H1 (cell line): ENCODE measurements around the gene ITGB8. TPM values are rescaled to one million over a fixed set of nuclear protein-coding genes. Genes with fewer than 3 reads are reported as not detected.

ENCODE experiments used
- CTCF ChIA-PET: fragments of 300-600 bp; sonication (Branson Sonifier 250); formaldehyde crosslinking; loops from one replicate; lab custom pipeline; 2021; ENCODE audit not compliant: partially characterized antibody; lab: Charles Lee
- POLR2A ChIA-PET: fragments of 300-600 bp; sonication (Branson Sonifier 250); formaldehyde crosslinking; loops from one replicate; lab custom pipeline; 2021; ENCODE audit warnings: inconsistent platforms; ENCODE audit not compliant: partially characterized antibody; lab: Charles Lee
- DNase-seq, 2 experiments: peaks; one replicate each; pipeline versions ENCODE4 v3.0.0 to v3.0.0-alpha.2; 2010 to 2022; ENCODE audit warnings: low spot score in 2 of 2, low read depth in 1 of 2, mixed read lengths in 1 of 2
- FAIRE-seq: peaks from 2 replicates; lab custom pipeline; 2011; peaks lifted over from hg19 to GRCh38; lab: Jason Lieb, UNC
- H2AFZ ChIP-seq: 2 replicates; pipeline ENCODE4 v1.8.1; 2012; ENCODE audit warnings: low read length, inconsistent platforms
- H2AK5ac ChIP-seq: 2 replicates; pipeline ENCODE4 v1.6.1; 2013; ENCODE audit warnings: low read depth, low read length
- H2BK120ac ChIP-seq: replicated peaks from 2 replicates; pipeline ENCODE3; 2013; ENCODE audit warnings: low read depth, low read length, inconsistent platforms
- H2BK12ac ChIP-seq: 2 replicates; pipeline ENCODE4 v1.6.1; 2013; ENCODE audit warnings: low read depth, low read length
- H2BK15ac ChIP-seq: 2 replicates; pipeline ENCODE4 v1.6.1; 2013; ENCODE audit warnings: low read length
- H2BK20ac ChIP-seq: 2 replicates; pipeline ENCODE4 v1.6.1; 2013; ENCODE audit warnings: low read length
- H2BK5ac ChIP-seq: 2 replicates; pipeline ENCODE4 v1.6.1; 2013; ENCODE audit warnings: low read depth, low read length
- H3K14ac ChIP-seq: 2 replicates; pipeline ENCODE4 v1.6.1; 2013; ENCODE audit warnings: inconsistent platforms; ENCODE audit not compliant: insufficient read length
- H3K18ac ChIP-seq: 2 replicates; pipeline ENCODE4 v1.6.1; 2013; ENCODE audit warnings: low read length; ENCODE audit errors: extremely low read depth
- H3K23ac ChIP-seq: 2 replicates; pipeline ENCODE4 v1.6.1; 2013; ENCODE audit warnings: inconsistent platforms; ENCODE audit not compliant: insufficient read length
- H3K23me2 ChIP-seq: 2 replicates; pipeline ENCODE4 v1.6.1; 2013; ENCODE audit warnings: low read depth, low read length
- H3K27ac ChIP-seq: 2 replicates; pipeline ENCODE4 v1.6.1; 2011; ENCODE audit warnings: low read depth, low read length, inconsistent platforms
- H3K27me3 ChIP-seq, 4 experiments: replicated peaks in 1 of 4; 1 replicate in 1 of 4; 2 replicates in 3 of 4; pipeline versions ENCODE4 v1.6.1 to v1.8.1; 2011 to 2013; ENCODE audit warnings: low read length in 3 of 4, mild to moderate bottlenecking in 3 of 4, inconsistent platforms in 2 of 4, mixed read lengths in 2 of 4, moderate library complexity in 1 of 4; ENCODE audit not compliant: control insufficient read depth in 3 of 4, insufficient read depth in 3 of 4; ENCODE audit errors: extremely low read depth in 1 of 4
- H3K36me3 ChIP-seq, 4 experiments: 2 replicates each; pipeline versions ENCODE4 v1.6.1 to v1.8.1; 2011 to 2013; ENCODE audit warnings: mild to moderate bottlenecking in 4 of 4, low read length in 3 of 4, moderate library complexity in 2 of 4, control low read depth in 1 of 4, inconsistent platforms in 1 of 4; ENCODE audit not compliant: insufficient read depth in 4 of 4, control insufficient read depth in 2 of 4
- H3K4ac ChIP-seq: replicated peaks from 2 replicates; pipeline ENCODE3; 2013; ENCODE audit warnings: low read length, low read depth, mixed read lengths, inconsistent platforms; ENCODE audit not compliant: insufficient read length
- H3K4me1 ChIP-seq, 4 experiments: replicated peaks in 1 of 4; 1 replicate in 1 of 4; 2 replicates in 3 of 4; pipeline versions ENCODE4 v1.6.1 to v1.8.1; 2011 to 2013; ENCODE audit warnings: low read length in 3 of 4, inconsistent platforms in 2 of 4, mixed read lengths in 1 of 4; ENCODE audit not compliant: insufficient read depth in 4 of 4, control insufficient read depth in 3 of 4
- H3K4me2 ChIP-seq, 2 experiments: 2 replicates each; pipeline versions ENCODE4 v1.6.1 to v1.8.1; 2011 to 2013; ENCODE audit warnings: low read depth in 2 of 2, low read length in 2 of 2, control low read depth in 1 of 2, inconsistent platforms in 1 of 2, mild to moderate bottlenecking in 1 of 2; ENCODE audit not compliant: insufficient read depth in 1 of 2
- H3K4me3 ChIP-seq, 4 experiments: fragments of 200-600, 300-600 bp in 1 of 4; sonication (generic), shearing (Covaris generic), sonication (Bioruptor Twin) in 1 of 4; 2 replicates each; pipeline versions ENCODE4 v1.5.1 to v1.8.1; 2011 to 2016; ENCODE audit warnings: low read length in 4 of 4, low read depth in 3 of 4, control low read depth in 2 of 4, inconsistent platforms in 2 of 4, mild to moderate bottlenecking in 2 of 4, mixed read lengths in 1 of 4, moderate library complexity in 1 of 4; ENCODE audit not compliant: insufficient read depth in 2 of 4; ENCODE audit errors: extremely low read depth in 1 of 4
- H3K56ac ChIP-seq: replicated peaks from 2 replicates; pipeline ENCODE3; 2013; ENCODE audit warnings: low read depth, mild to moderate bottlenecking, mixed read lengths, low read length, inconsistent platforms; ENCODE audit not compliant: insufficient read length
- H3K79me1 ChIP-seq: 2 replicates; pipeline ENCODE4 v1.6.1; 2013; ENCODE audit warnings: low read depth, low read length, control low read depth
- H3K79me2 ChIP-seq, 2 experiments: 2 replicates each; pipeline versions ENCODE4 v1.6.1 to v1.8.1; 2012 to 2013; ENCODE audit warnings: low read length in 2 of 2, mild to moderate bottlenecking in 2 of 2, inconsistent platforms in 1 of 2; ENCODE audit not compliant: insufficient read depth in 2 of 2, control insufficient read depth in 1 of 2
- H3K9ac ChIP-seq, 4 experiments: replicated peaks in 1 of 4; 1 replicate in 1 of 4; 2 replicates in 3 of 4; pipeline versions ENCODE4 v1.6.1 to v1.8.1; 2011 to 2013; ENCODE audit warnings: low read depth in 3 of 4, low read length in 3 of 4, control low read depth in 2 of 4, mild to moderate bottlenecking in 2 of 4, moderate library complexity in 2 of 4, inconsistent platforms in 1 of 4; ENCODE audit errors: extremely low read depth in 1 of 4
- H3K9me3 ChIP-seq, 2 experiments: 2 replicates each; pipeline versions ENCODE4 v1.6.1 to v1.8.1; 2012 to 2013; ENCODE audit warnings: mild to moderate bottlenecking in 2 of 2, moderate library complexity in 2 of 2, control low read depth in 1 of 2, inconsistent platforms in 1 of 2, low read depth in 1 of 2, low read length in 1 of 2, mixed read lengths in 1 of 2; ENCODE audit not compliant: insufficient read depth in 2 of 2
- H4K20me1 ChIP-seq, 2 experiments: replicated peaks in 1 of 2; 2 replicates each; pipeline versions ENCODE3 to v1.8.1; 2011 to 2013; ENCODE audit warnings: inconsistent platforms in 2 of 2, low read length in 2 of 2, mild to moderate bottlenecking in 1 of 2; ENCODE audit not compliant: insufficient read depth in 2 of 2, control insufficient read depth in 1 of 2
- H4K5ac ChIP-seq: 2 replicates; pipeline ENCODE4 v1.6.1; 2013; ENCODE audit warnings: low read length, low read depth, mixed read lengths, inconsistent platforms; ENCODE audit not compliant: insufficient read length
- H4K8ac ChIP-seq: 2 replicates; pipeline ENCODE4 v1.8.0; 2013; ENCODE audit warnings: mild to moderate bottlenecking, moderate library complexity, low read length, inconsistent platforms; ENCODE audit not compliant: insufficient read depth; ENCODE audit errors: extremely low read depth
- H4K91ac ChIP-seq: replicated peaks from 2 replicates; pipeline ENCODE3; 2013; ENCODE audit warnings: low read length, mixed read lengths, inconsistent platforms; ENCODE audit not compliant: insufficient read length
- BCL11A ChIP-seq, 2 experiments: IDR thresholded peaks; one replicate each; pipeline ENCODE4 v1.6.1; 2011; ENCODE audit warnings: low read depth in 2 of 2, low read length in 2 of 2, mild to moderate bottlenecking in 2 of 2
- EP300 ChIP-seq, 2 experiments: IDR thresholded peaks; 1 replicate in 1 of 2; 2 replicates in 1 of 2; pipeline ENCODE4 v1.6.1; 2011 to 2012; ENCODE audit warnings: low read depth in 2 of 2, low read length in 2 of 2, mild to moderate bottlenecking in 2 of 2, borderline replicate concordance in 1 of 2, inconsistent platforms in 1 of 2, moderate library complexity in 1 of 2
- FOSL1 ChIP-seq: IDR thresholded peaks from 2 replicates; pipeline ENCODE4 v1.6.1; 2011; ENCODE audit warnings: mild to moderate bottlenecking, low read depth, low read length, moderate library complexity; ENCODE audit not compliant: insufficient read depth
- MAX ChIP-seq: IDR thresholded peaks from 2 replicates; pipeline ENCODE4 v1.6.1; 2012; ENCODE audit warnings: inconsistent platforms
- SP1 ChIP-seq: IDR thresholded peaks from 2 replicates; pipeline ENCODE4 v1.6.1; 2011; ENCODE audit warnings: low read depth, low read length
- WGBS, 2 experiments: shearing (Covaris generic) in 1 of 2; methylation state at CpG; one replicate each; pipeline versions ENCODE4 v1.1.6 to v1.1.7; 2013 to 2015; ENCODE audit warnings: low lambda C conversion rate in 2 of 2, mixed read lengths in 2 of 2, inconsistent platforms in 1 of 2, low coverage in 1 of 2, missing lambda C conversion rate in 1 of 2; ENCODE audit not compliant: insufficient replicate concordance in 2 of 2, insufficient coverage in 1 of 2, insufficient read length in 1 of 2; ENCODE audit errors: extremely low coverage in 1 of 2, missing lambda C conversion rate in 1 of 2; 5-methylcytosine and 5-hydroxymethylcytosine counted together
- polyA plus RNA-seq, 7 experiments: library from polyadenylated mRNA; depleted of rRNA in 3 of 7; stranded (reverse) in 5 of 7; unstranded in 2 of 7; fragments of >200 nt in 5 of 7; fragments of 200-250 nt in 2 of 7; gene quantifications; 1 replicate in 5 of 7; 2 replicates in 1 of 7; 4 replicates in 1 of 7; pipeline versions ENCODE4 v1.2.1 to v1.2.3, GENCODE V29; 2011 to 2013; ENCODE audit warnings: missing spikeins in 2 of 7, mixed read lengths in 2 of 7
- total RNA-seq: library from RNA; stranded (reverse); fragmentation: NEBNext Ultra II Directional; extraction: Animal tissue kit (Norgen Biotek cat#: 25700); gene quantifications from 2 replicates; pipeline ENCODE4 v1.2.1, GENCODE V29; 2021

Gene ITGB8
- total and polyA plus RNA-seq, 2 of the 8 experiments (the other 6 are each of a cell fraction or from before 2014, with no cell fraction given), result 1.2 to 3.6 TPM

DNA sequence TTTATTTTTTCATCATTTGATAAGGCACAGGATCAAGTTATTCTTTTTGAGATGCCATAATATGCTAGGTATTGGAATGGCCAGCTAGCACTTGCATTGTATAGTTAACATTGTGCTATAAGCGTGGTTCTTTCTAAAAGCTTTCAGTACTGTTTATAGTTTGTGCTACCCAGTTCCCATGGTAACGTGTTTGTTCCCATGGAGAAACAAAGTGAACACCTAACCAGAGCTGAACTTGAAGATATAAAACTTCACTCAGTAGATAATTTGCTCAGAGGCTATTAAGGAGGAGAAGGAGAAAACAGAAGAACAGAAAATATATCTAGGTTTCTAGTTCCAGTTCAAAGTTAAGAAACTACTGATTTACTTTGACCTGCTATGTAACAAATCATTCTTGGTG is 23.6 kb upstream of the ITGB8 start:
- TF ChIP-seq EP300 (IDR thresholded peaks at IDR 0.05; ENCODE audit: borderline replicate concordance in 1 of 2, low read depth in 2 of 2, low read length in 2 of 2), result peak in 1 of 2 experiments; percentile 43; a peak in 1 of 3 replicates
- TF ChIP-seq SP1, result 0 out of 2 replicates have a peak, but pooled peaks have one; percentile 44
- TF ChIP-seq BCL11A (IDR thresholded peaks at IDR 0.05; ENCODE audit: low read depth in 2 of 2, low read length in 2 of 2), result no peak
- no peak for TF ChIP-seq FOSL1
- TF ChIP-seq MAX, result no peak
- Histone ChIP-seq H3K14ac (no peak overlapping the region), H3K18ac (no peak overlapping the region), H3K23ac (no peak overlapping the region), H3K4me1 (peaks cover 4 to 10% (median 7%) of the 10 kb centered on the region in 4 experiments), H4K8ac (no peak overlapping the region), H4K20me1 (no peaks in the 10 kb centered on the region), H3K79me2 (no peaks in the 10 kb centered on the region), H3K9me3 (no peaks in the 10 kb centered on the region), H4K91ac (no peak overlapping the region), H2AK5ac (no peak overlapping the region), H3K79me1 (no peaks in the 10 kb centered on the region), H3K23me2 (no peaks in the 10 kb centered on the region), H3K56ac (no peak overlapping the region), H4K5ac (no peak overlapping the region), H2BK15ac (no peak overlapping the region), H3K27me3 (no peaks in the 10 kb centered on the region), H2BK120ac (no peak overlapping the region), H3K36me3 (no peaks in the 10 kb centered on the region), H3K9ac (no peak overlapping the region), H3K4me3 (peak overlapping the region in 1 of 4 experiments; percentile 19; a peak in 1 of 8 replicates), H3K4me2 (peak overlapping the region in 1 of 2 experiments; percentile 14; a peak in 1 of 4 replicates), H3K4ac (no peak overlapping the region), H2BK5ac (no peak overlapping the region), H3K27ac (no peak overlapping the region), H2BK20ac (no peak overlapping the region), H2AFZ (no peak overlapping the region), H2BK12ac (no peak overlapping the region)
- FAIRE-seq (no peak), DNase-seq (no peak)
- WGBS, 2 experiments, result 64% methylated on average over 2 of the region's 2 CpGs; no CpG with 5 or more reads in 1 of the 2 experiments
- ChIA-PET CTCF (no interaction called here), POLR2A (interaction anchor here (0.6 to 3.1 kb wide), 2 partner anchors 23 to 33 kb away, joined by 6 to 15 read pairs; partner anchors contain the start of gene ITGB8)
